Left ventricle myocardium inferior (tissue), 1 donor: ENCODE measurements around the gene SSB. TPM values are rescaled to one million over a fixed set of nuclear protein-coding genes. Genes with fewer than 3 reads are reported as not detected.
"Not testable (repeated sequence)": the region's sequence is repeated elsewhere in the genome, so short reads cannot be mapped to it uniquely, and the experiment has no call there.

ENCODE experiments used
- DNase-seq: peaks from one replicate; pipeline ENCODE4 v3.0.0-alpha.2; 2020
- H3K27ac ChIP-seq: fragments of 200-600 bp; replicated peaks from 2 replicates; pipeline ENCODE4 v1.8.0; 2021
- H3K27me3 ChIP-seq: fragments of 200-600 bp; 2 replicates; pipeline ENCODE4 v1.8.0; 2021; ENCODE audit warnings: low read depth
- H3K36me3 ChIP-seq: fragments of 200-600 bp; 2 replicates; pipeline ENCODE4 v1.8.0; 2021
- H3K4me1 ChIP-seq: fragments of 200-600 bp; 2 replicates; pipeline ENCODE4 v1.8.0; 2021
- H3K4me3 ChIP-seq: fragments of 200-600 bp; 2 replicates; pipeline ENCODE4 v1.8.0; 2021; ENCODE audit warnings: mild to moderate bottlenecking, moderate library complexity
- H3K9me3 ChIP-seq: fragments of 200-600 bp; replicated peaks from 2 replicates; pipeline ENCODE4 v1.8.0; 2021
- CTCF ChIP-seq: fragments of 200-600 bp; IDR thresholded peaks from 2 replicates; pipeline ENCODE4 v1.8.0; 2021; ENCODE audit warnings: antibody characterized with exemption, mild to moderate bottlenecking, borderline replicate concordance
- intact Hi-C: fragments of 100-400 bp; cut with micrococcal nuclease; formaldehyde crosslinking; loops from one replicate; pipeline ENCODE4 v1.11.0; 2022
- total RNA-seq: library from RNA; stranded (reverse); fragmentation: NEBNext Ultra II Directional; extraction: Animal tissue kit (Norgen Biotek cat#: 25700); gene quantifications from one replicate; pipeline ENCODE4 v1.2.1, GENCODE V29; 2021
- donor health status: DM: no; HTN: yes; CAD: no; lungs with severe emphysema.

Gene SSB
- total RNA-seq, 1 donor from 2014 or later = 54.8 TPM

- intact Hi-C loops = no loop called here
- no peak for DNase-seq
- no peaks in the 10 kb centered on the region for H3K9me3 ChIP-seq
- no peak overlapping the region for H3K27ac ChIP-seq
- H3K4me1 ChIP-seq = peaks cover 39% of the 10 kb centered on the region
- H3K27me3 ChIP-seq = no peaks in the 10 kb centered on the region
- no peak for TF ChIP-seq CTCF
- H3K4me3 ChIP-seq = no peak overlapping the region
- peaks cover 69% of the 10 kb centered on the region for H3K36me3 ChIP-seq
Observed at GRCh38 chr2:169803480-169803879, 4.8 kb downstream of the SSB start.

GRCh38 chr2:169806586-169806985, 7.9 kb downstream of the SSB start:
- no peaks in the 10 kb centered on the region for H3K9me3 ChIP-seq

GRCh38 chr2:169808221-169808620, 9.6 kb downstream of the SSB start:
- peaks cover 5% of the 10 kb centered on the region for H3K4me1 ChIP-seq
- intact Hi-C loops = no loop called here
- no peak for DNase-seq
- TF ChIP-seq CTCF = no peak
- H3K4me3 ChIP-seq = no peak overlapping the region
- H3K9me3 ChIP-seq = no peaks in the 10 kb centered on the region
- no peak overlapping the region for H3K27ac ChIP-seq
- H3K27me3 ChIP-seq = no peaks in the 10 kb centered on the region
- peaks cover 91% of the 10 kb centered on the region for H3K36me3 ChIP-seq

More at GRCh38 chr2:169806586-169806985, 7.9 kb downstream of the SSB start:
- H3K27me3 ChIP-seq = no peaks in the 10 kb centered on the region
- H3K4me3 ChIP-seq = no peak overlapping the region
- peaks cover 91% of the 10 kb centered on the region for H3K36me3 ChIP-seq
- TF ChIP-seq CTCF = no peak
- H3K27ac ChIP-seq = no peak overlapping the region
- H3K4me1 ChIP-seq = peaks cover 9% of the 10 kb centered on the region
- no peak for DNase-seq
- intact Hi-C loops = no loop called here

- Histone ChIP-seq H3K27ac (no peak overlapping the region), H3K9me3 (peaks cover 4% of the 10 kb centered on the region), H3K4me3 (no peak overlapping the region), H3K27me3 (no peaks in the 10 kb centered on the region), H3K4me1 (no peaks in the 10 kb centered on the region), H3K36me3 (peaks cover 82% of the 10 kb centered on the region)
- no peak for DNase-seq
- intact Hi-C loops = no loop called here
- no peak for TF ChIP-seq CTCF
Observed at GRCh38 chr2:169815849-169816248, 17.2 kb downstream of the SSB start.

- H3K4me3 ChIP-seq, intact Hi-C loops, H3K27me3 ChIP-seq, DNase-seq, H3K4me1 ChIP-seq, H3K9me3 ChIP-seq, H3K27ac ChIP-seq: not testable (repeated sequence)
- H3K36me3 ChIP-seq = peaks cover 71% of the 10 kb centered on the region
Observed at GRCh38 chr2:169816961-169817360, 18.3 kb downstream of the SSB start.

GRCh38 chr2:169817369-169817768, 18.7 kb downstream of the SSB start:
- peaks cover 67% of the 10 kb centered on the region for H3K36me3 ChIP-seq

GRCh38 chr2:169818241-169818640, 19.6 kb downstream of the SSB start:
- peaks cover 58% of the 10 kb centered on the region for H3K36me3 ChIP-seq
- no peak overlapping the region for H3K27ac ChIP-seq

More at GRCh38 chr2:169817369-169817768, 18.7 kb downstream of the SSB start:
- H3K9me3 ChIP-seq, H3K27ac ChIP-seq, H3K27me3 ChIP-seq, intact Hi-C loops, H3K4me3 ChIP-seq, DNase-seq, H3K4me1 ChIP-seq: not testable (repeated sequence)

More at GRCh38 chr2:169818241-169818640, 19.6 kb downstream of the SSB start:
- TF ChIP-seq CTCF = no peak
- no peak overlapping the region for H3K4me3 ChIP-seq
- intact Hi-C loops = no loop called here
- DNase-seq = no peak
- peaks cover 15% of the 10 kb centered on the region for H3K4me1 ChIP-seq
- no peaks in the 10 kb centered on the region for H3K27me3 ChIP-seq
- peaks cover 4% of the 10 kb centered on the region for H3K9me3 ChIP-seq
